Activated T-helper 17 cell treated with anti-CD3 and anti-CD28 coated beads, Interleukin-2, amount 50 U/mL, for 72 hours (primary cell): ENCODE data around the gene MAST4. TPM values are rescaled to one million over a fixed set of nuclear protein-coding genes. Genes with fewer than 3 reads are reported as not detected.

ENCODE experiments used
- ATAC-seq: fragments of 150-1000 bp; cut with Tn5 transposase; replicated peaks from 2 replicates; pipeline ENCODE4 v1.10.0; 2021; ENCODE audit warnings: mild to moderate bottlenecking, moderate library complexity
- H3K27ac Mint-ChIP-seq: one replicate; pipeline ENCODE4 v1.8.0; 2022; ENCODE audit warnings: mixed read lengths
- H3K27me3 Mint-ChIP-seq: one replicate; pipeline ENCODE4 v1.8.0; 2022; ENCODE audit warnings: mixed read lengths
- H3K36me3 Mint-ChIP-seq: one replicate; pipeline ENCODE4 v1.8.0; 2022; ENCODE audit warnings: low read depth, mild to moderate bottlenecking, mixed read lengths
- H3K4me1 Mint-ChIP-seq: one replicate; pipeline ENCODE4 v1.8.0; 2022; ENCODE audit warnings: mixed read lengths
- H3K4me3 Mint-ChIP-seq: one replicate; pipeline ENCODE4 v1.8.0; 2022; ENCODE audit warnings: mild to moderate bottlenecking, mixed read lengths
- H3K9me3 Mint-ChIP-seq: one replicate; pipeline ENCODE4 v1.8.0; 2022; ENCODE audit warnings: mixed read lengths
- total RNA-seq, 2 donors: library from RNA; stranded (reverse); gene quantifications; one replicate each; pipeline ENCODE4 v1.2.3, GENCODE V29; 2022

MAST4 gene
- total RNA-seq, 2 donors from 2014 or later = 42.1 to 103 TPM

DNA sequence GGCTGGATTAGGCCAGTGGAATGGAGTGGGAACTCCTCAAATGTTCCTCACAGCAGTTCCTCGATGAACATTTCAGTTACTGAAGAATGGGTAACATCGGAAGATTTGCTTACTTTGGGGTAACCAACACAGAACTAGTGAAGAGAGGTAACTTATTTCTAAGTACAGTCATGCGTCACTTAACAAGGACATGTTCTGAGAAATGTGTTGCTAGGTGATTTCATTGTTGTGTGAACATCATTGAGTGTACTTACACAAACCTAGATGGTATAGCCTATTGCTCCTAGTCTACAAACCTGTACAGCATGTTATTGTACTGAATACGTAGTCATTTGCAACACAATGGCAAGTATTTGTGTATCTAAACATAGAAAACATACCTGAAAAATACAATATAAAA lies 228.3 kb downstream of the MAST4 start:
- no peaks in the 10 kb centered on the region for H3K36me3 Mint-ChIP-seq
- H3K9me3 Mint-ChIP-seq = peaks cover 3% of the 10 kb centered on the region
- peak overlapping the region; percentile 74 for H3K4me3 Mint-ChIP-seq
- peaks cover 32% of the 10 kb centered on the region for H3K4me1 Mint-ChIP-seq
- ATAC-seq = peak; percentile 54
- no peaks in the 10 kb centered on the region for H3K27me3 Mint-ChIP-seq
- peak overlapping the region; percentile 99 for H3K27ac Mint-ChIP-seq

DNA sequence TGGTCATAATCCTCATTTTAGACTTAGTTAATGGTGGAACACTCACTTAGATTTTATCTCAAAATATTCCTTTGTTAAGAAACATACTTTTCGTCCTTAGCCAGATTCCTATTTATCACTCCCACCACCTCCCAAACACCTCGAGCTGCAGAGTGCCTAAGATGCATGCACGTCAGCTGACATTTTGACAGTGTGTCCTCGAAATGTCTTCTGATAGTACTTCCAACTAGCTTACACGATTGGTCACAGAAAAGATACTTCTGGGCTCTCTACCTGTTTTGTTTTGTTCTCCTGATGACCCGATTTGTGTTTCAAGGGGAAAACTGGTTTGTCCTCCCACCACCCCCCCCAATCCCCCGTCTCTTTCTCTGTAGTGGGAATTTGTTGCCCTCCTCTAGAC lies 230.1 kb downstream of the MAST4 start:
- Mint-ChIP-seq H3K36me3 (no peaks in the 10 kb centered on the region), H3K27me3 (no peaks in the 10 kb centered on the region), H3K27ac (peak overlapping the region; percentile 50), H3K9me3 (peaks cover 3% of the 10 kb centered on the region), H3K4me3 (no peak overlapping the region), H3K4me1 (peaks cover 37% of the 10 kb centered on the region)
- no peak for ATAC-seq

DNA sequence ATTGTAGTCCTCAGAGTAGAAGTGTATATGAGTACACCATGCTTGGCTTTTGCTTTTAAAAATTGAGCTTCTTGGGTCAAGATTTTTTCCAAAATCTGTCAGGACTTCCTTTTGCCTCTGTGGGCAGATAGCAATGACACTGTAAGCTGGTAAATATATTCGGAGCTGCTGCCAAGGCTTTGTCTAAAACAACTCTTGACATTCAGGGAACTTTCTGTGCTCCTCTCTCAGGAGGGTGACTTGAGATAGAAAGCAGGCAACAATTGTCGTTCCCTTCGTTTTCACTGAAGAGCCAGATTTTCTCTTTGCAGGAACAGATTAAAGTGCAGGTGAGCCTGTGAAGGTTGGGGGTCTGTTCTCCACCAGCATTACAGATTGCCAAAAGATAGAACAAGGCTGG lies 230.5 kb downstream of the MAST4 start:
- ATAC-seq = no peak
- Mint-ChIP-seq H3K27ac (peak overlapping the region; percentile 50), H3K36me3 (no peaks in the 10 kb centered on the region), H3K9me3 (peaks cover 3% of the 10 kb centered on the region), H3K4me3 (no peak overlapping the region), H3K4me1 (peaks cover 32% of the 10 kb centered on the region), H3K27me3 (no peaks in the 10 kb centered on the region)

DNA sequence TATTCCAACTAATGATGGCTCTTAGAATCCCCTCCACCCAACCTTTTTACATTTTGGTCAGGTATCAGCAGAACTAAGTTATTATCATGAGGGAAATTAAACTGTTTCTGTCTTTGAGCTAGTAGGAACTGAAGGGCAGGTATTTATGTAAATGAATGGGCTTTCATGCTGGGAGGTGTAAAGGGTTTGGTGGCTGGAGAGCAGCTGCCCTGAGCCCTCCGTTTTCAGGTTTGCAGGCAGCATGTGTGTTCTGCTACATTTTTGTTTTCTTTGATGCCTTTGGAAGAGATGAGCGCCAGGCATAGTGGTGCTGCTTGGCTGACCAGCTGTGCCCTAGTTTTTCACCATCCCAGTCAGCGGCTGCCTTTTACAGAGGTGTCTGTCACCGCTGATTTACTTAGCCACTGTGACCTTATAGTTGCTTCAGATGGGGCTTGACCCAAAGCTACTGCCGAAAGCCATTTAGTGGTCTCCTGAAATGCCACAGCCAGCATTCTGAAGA lies 231.9 kb downstream of the MAST4 start:
- Mint-ChIP-seq H3K36me3 (no peaks in the 10 kb centered on the region), H3K4me3 (peak overlapping the region; percentile 91), H3K4me1 (peaks cover 18% of the 10 kb centered on the region), H3K27ac (peak overlapping the region; percentile 93), H3K27me3 (no peaks in the 10 kb centered on the region), H3K9me3 (no peaks in the 10 kb centered on the region)
- no peak for ATAC-seq

DNA sequence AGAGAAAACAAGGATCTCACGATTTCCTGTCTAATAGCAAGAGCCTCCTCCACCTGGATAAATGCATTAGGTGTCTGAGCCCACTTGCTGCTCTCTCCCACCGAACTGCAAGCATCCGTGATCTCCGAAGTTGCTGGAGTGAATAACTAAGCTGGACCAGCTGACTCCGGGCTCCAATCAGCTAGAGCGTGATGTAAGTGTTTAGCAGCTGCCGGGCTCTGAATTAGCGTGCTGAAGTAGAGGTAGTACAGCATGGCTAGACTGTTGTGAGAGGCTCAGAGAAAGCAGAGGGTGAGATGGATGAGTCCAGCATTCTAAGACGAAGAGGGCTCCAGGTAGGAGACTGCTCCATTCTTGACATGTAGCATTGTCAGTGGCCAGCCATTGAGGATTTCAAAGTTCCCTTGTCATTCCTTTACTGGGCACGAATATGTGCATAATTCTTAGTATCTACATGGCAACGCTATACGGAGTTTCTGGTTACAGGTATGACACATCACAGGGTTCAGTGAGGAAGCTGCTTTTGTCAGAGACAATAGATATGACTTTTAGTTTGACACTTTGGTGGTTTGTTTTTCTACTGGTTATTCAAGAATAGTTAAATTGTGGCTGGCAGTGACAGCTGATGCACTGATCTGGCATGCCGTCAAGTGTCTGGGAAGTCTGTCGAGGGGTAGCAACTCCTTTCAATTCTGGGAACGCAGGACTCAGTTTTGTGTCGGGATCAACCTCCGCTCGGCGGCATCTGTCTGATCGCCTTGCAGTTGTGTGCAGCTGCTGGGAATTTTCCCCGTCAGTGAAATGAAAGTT lies 232.6 kb downstream of the MAST4 start:
- H3K9me3 Mint-ChIP-seq = no peaks in the 10 kb centered on the region
- peaks cover 12% of the 10 kb centered on the region for H3K4me1 Mint-ChIP-seq
- peak; percentile 84 for ATAC-seq
- no peaks in the 10 kb centered on the region for H3K36me3 Mint-ChIP-seq
- H3K4me3 Mint-ChIP-seq = peak overlapping the region; percentile 91
- peak overlapping the region; percentile 93 for H3K27ac Mint-ChIP-seq
- no peaks in the 10 kb centered on the region for H3K27me3 Mint-ChIP-seq

DNA sequence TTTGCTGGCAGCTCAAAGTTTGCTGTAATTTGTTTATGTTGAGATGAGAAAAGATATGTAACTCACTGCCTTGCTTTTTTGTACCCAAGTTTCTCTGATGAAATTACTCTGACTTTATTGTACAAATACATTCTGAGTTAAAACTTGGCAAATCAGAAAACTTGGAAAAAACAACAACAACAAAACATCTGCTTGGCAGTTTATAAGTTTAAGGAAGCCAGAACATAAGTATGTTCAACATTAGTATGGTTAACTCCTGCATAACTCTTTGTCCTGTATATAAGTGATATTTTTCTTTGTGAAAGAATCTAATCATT lies 233.1 kb downstream of the MAST4 start:
- no peaks in the 10 kb centered on the region for H3K9me3 Mint-ChIP-seq
- no peaks in the 10 kb centered on the region for H3K36me3 Mint-ChIP-seq
- no peaks in the 10 kb centered on the region for H3K27me3 Mint-ChIP-seq
- H3K4me1 Mint-ChIP-seq = peaks cover 7% of the 10 kb centered on the region
- ATAC-seq = no peak
- H3K27ac Mint-ChIP-seq = peak overlapping the region; percentile 93
- H3K4me3 Mint-ChIP-seq = peak overlapping the region; percentile 91

DNA sequence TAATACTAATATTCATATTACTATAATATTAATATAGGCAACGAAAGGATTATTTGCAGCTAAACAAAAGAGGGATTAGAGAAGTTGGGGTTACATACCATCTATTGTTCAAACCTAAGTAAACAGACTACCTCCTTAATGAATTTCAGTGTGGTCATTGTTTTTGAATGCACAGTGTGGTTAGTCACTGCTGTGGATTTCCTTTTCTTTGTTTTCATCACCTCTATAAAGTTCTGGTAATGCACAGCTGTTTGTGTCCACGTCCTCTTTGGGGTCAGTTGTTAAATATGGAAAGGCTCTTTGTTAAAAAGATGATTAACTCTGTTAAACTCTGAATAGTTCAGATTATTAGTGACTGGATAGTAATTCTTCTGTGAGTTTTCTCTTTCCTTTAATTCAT lies 233.6 kb downstream of the MAST4 start:
- Mint-ChIP-seq H3K27me3 (no peaks in the 10 kb centered on the region), H3K9me3 (no peaks in the 10 kb centered on the region), H3K4me1 (peaks cover 5% of the 10 kb centered on the region), H3K36me3 (no peaks in the 10 kb centered on the region), H3K27ac (peak overlapping the region; percentile 83), H3K4me3 (peak overlapping the region; percentile 91)
- no peak for ATAC-seq

DNA sequence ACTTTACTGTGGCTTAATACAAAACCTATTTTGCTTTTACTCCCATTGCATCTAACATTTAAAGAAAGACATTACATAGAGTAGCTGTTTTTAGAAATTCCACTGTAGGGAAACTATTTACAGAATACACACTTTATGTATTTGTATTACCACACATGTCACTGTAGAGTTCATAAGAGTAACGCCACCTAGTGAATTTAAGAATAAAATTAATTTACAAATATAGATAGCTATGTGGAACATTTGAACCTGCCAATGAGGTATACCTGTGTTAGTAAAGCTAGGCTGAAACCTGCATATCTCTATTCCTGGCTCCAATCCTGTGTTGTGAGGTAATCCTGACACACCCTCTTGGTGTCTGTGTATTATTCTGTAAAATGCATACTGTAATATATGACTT lies 234.4 kb downstream of the MAST4 start:
- peak overlapping the region; percentile 91 for H3K4me3 Mint-ChIP-seq
- H3K4me1 Mint-ChIP-seq = peaks cover 5% of the 10 kb centered on the region
- no peaks in the 10 kb centered on the region for H3K9me3 Mint-ChIP-seq
- no peaks in the 10 kb centered on the region for H3K36me3 Mint-ChIP-seq
- no peaks in the 10 kb centered on the region for H3K27me3 Mint-ChIP-seq
- H3K27ac Mint-ChIP-seq = peak overlapping the region; percentile 83
- no peak for ATAC-seq

DNA sequence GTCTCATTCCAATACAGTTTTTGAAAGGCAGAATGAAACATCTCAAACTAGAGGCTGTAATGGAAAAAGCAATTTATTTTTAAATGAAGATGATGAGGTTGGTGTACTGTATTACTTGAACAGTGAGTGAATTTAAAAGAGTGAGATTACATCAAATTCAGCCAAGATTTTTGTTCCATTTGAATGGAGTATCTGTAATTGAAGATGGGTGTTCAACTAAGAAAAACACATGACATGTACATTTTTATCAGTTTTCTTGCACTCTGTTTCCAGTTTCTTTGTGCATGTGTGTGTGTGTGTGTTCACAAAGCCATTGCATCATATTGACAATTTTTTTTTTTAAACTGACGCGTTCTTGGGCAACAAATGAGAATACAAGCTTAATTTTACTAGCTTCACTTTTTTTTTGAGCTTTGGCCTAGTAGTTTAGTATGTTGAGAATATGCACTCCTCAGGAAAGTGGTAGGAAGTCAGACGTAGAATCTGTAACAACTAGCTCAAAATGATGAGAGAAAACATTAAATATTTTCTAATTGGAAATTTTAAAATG lies 243.5 kb downstream of the MAST4 start:
- H3K27me3 Mint-ChIP-seq = peaks cover 7% of the 10 kb centered on the region
- peak overlapping the region; percentile 16 for H3K4me3 Mint-ChIP-seq
- peaks cover 8% of the 10 kb centered on the region for H3K9me3 Mint-ChIP-seq
- H3K4me1 Mint-ChIP-seq = peaks cover 42% of the 10 kb centered on the region
- H3K36me3 Mint-ChIP-seq = peaks cover 13% of the 10 kb centered on the region
- H3K27ac Mint-ChIP-seq = peak overlapping the region; percentile 38
- no peak for ATAC-seq

DNA sequence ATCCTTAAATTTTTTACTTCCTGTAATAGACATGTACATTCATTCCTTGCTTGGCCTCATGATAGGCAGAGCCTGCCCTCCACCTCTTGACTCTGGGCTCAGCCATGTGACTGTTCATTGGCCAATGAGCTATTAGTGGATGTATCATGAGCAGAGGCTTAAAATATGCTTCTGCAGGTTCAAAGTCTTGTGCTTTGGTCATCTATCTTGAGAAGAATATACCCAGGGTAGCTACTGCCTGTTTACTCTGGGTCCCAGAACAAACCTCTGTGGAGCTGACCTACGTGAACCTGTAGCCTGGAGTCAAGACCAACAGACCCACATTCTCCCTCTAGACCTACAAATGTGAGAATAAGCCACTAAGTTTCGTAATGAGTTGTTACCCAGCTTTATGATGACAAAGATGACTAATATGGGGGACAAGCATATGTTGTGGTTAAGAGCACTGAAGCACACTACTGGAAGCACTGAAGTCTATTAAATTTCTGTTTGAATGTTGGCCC lies 244.4 kb downstream of the MAST4 start:
- ATAC-seq = peak; percentile 84
- H3K27me3 Mint-ChIP-seq = peaks cover 7% of the 10 kb centered on the region
- H3K36me3 Mint-ChIP-seq = peaks cover 13% of the 10 kb centered on the region
- H3K4me3 Mint-ChIP-seq = peak overlapping the region; percentile 66
- peak overlapping the region; percentile 87 for H3K27ac Mint-ChIP-seq
- H3K9me3 Mint-ChIP-seq = peaks cover 8% of the 10 kb centered on the region
- H3K4me1 Mint-ChIP-seq = peaks cover 42% of the 10 kb centered on the region

DNA sequence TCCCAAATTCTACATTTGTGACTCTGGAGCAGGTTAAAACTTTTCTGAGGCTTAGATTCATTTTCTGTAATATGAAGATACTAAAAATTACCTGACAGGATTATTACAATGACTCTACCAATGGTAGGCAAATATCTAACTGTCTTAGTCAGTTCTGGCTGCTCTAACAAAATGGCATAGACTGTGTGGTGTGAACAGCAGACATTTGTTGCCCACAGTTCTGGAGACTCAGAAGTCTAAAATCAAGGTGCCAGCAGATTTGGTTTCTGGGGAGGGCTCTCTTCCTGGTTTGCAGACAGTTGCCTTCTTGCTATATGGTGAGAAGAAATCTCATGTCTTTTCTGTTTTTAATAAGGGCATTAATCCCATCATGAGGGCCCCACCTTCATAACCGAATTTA lies 245.1 kb downstream of the MAST4 start:
- Mint-ChIP-seq H3K4me1 (peaks cover 42% of the 10 kb centered on the region), H3K27ac (peak overlapping the region; percentile 87), H3K27me3 (peaks cover 7% of the 10 kb centered on the region), H3K4me3 (peak overlapping the region; percentile 66), H3K9me3 (peaks cover 8% of the 10 kb centered on the region), H3K36me3 (peaks cover 13% of the 10 kb centered on the region)
- ATAC-seq = peak; percentile 18

DNA sequence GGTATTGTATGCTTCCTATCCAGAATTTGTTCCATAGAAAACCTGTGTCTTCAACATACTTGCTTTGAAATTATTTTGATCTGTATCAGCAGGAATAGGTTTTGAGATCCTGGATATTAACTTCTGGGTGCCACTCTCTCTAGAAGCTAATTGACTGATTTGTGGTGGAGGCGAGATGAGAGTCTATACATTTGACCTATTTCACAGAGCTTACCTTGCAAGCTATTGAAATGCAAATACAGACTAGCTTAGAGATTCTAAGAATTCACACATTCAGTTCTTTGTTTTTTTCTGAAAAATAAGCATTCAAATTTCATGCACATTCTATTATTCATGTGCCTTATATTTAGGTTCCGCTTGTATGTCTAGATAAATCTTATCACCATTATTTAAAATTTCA lies 246.3 kb downstream of the MAST4 start:
- peaks cover 42% of the 10 kb centered on the region for H3K4me1 Mint-ChIP-seq
- H3K27me3 Mint-ChIP-seq = peaks cover 7% of the 10 kb centered on the region
- H3K36me3 Mint-ChIP-seq = peaks cover 13% of the 10 kb centered on the region
- H3K27ac Mint-ChIP-seq = peak overlapping the region; percentile 34
- ATAC-seq = no peak
- peaks cover 8% of the 10 kb centered on the region for H3K9me3 Mint-ChIP-seq
- H3K4me3 Mint-ChIP-seq = peak overlapping the region; percentile 66

DNA sequence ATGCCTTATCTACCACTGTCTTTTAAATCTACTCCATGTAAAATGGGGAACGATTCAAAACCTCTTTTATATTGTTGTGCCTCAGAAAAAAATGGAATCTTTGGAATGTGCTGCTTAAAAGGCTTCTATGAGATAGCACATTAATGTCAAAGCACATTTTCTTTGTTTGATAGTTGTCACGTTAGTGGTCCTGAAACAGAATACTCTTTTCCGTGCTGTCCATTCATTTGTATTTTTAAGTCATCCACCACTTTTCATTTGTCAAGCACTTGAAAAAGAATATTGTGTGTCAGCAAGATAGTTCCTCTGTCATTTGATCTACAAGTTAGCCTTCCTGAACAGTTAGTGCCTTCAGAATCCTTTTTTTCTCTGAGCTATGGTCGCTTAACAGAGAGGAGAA lies 246.9 kb downstream of the MAST4 start:
- H3K36me3 Mint-ChIP-seq = peaks cover 13% of the 10 kb centered on the region
- H3K4me3 Mint-ChIP-seq = peak overlapping the region; percentile 66
- peak overlapping the region; percentile 70 for H3K27ac Mint-ChIP-seq

DNA sequence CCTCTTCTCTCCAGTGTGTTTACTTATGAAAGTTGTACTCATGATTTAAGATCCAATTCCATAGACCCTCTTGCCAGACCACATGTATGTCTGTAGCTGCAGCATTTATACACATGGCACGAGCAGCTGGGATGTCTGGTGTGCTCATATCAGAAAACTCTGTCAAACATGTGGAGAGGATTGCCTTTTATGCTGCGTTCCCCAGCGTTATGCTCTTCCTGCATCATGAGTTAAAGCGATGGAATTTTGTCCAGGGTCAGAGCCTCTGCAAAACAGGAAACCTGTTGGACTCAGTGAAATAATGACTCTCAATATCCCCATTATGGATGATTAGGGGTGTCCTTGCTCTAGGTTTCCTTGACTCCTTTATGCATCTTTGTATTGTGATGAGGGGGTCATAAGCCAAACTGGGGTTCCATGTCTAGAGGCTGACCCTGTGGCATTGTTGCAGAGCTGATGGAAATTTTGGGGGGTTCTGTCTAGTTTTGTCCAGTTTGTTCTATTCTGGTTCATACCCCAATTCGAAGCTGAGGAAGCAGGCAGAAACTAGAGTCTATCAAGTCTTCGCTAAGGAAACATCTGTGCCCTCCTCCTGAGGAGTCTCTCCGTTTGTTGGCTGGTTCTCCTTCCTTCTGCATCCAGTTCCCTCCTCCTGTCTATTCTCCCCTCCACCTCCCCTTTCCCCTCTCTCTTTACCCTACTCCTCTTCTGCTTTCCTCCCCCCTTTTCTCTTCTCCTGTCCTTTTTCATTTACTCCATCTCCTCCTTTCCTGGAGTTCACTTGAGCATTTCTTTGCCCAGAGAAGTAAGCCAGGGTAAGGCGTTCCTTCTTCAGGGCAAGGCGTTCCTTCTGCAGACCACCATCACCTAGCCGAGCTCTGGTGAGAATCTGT lies 252.8 kb downstream of the MAST4 start:
- H3K9me3 Mint-ChIP-seq = no peaks in the 10 kb centered on the region
- H3K27ac Mint-ChIP-seq = no peak overlapping the region
- peaks cover 9% of the 10 kb centered on the region for H3K27me3 Mint-ChIP-seq
- no peak overlapping the region for H3K4me3 Mint-ChIP-seq
- no peak for ATAC-seq
- H3K4me1 Mint-ChIP-seq = peaks cover 7% of the 10 kb centered on the region
- no peaks in the 10 kb centered on the region for H3K36me3 Mint-ChIP-seq

More for the DNA sequence above, 246.9 kb downstream of the MAST4 start:
- H3K4me1 Mint-ChIP-seq = peaks cover 42% of the 10 kb centered on the region
- H3K27me3 Mint-ChIP-seq = peaks cover 7% of the 10 kb centered on the region
- ATAC-seq = no peak
- peaks cover 8% of the 10 kb centered on the region for H3K9me3 Mint-ChIP-seq
